ENCODE measurements around the gene DYNLT2B.
A peak's percentile ranks its signal among the peaks of the same experiment; 100 is the strongest.
"Not testable (repeated sequence)": the region's sequence is repeated elsewhere in the genome, so short reads cannot be mapped to it uniquely, and the experiment has no call there.

DYNLT2B gene

GRCh38 chr3:196268284-196269163, 49.5 kb downstream of the DYNLT2B start:
- DNase-seq: peak; percentile 43

GRCh38 chr3:196263819-196264218, 54.2 kb downstream of the DYNLT2B start:
- DNase-seq: no peak

DNA sequence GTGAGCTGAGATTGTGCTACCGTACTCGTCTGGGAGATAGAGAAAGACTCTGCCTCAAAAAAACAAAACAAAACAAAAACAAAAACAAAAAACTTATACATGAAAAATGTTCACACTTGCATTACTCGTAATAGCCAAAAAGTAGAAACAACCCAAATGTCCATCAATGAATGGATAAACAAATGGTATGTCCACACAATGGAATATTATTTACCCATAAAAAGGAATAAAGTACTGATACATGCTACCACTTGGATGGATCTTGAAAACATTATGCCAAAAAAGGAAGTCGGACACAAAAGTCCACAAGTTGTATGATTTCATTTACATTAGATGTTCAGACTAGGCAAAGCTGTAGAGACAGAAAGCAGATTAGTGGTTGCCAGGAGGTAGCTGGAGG, 57.3 kb downstream of the DYNLT2B start:
- no peak for DNase-seq

DNA sequence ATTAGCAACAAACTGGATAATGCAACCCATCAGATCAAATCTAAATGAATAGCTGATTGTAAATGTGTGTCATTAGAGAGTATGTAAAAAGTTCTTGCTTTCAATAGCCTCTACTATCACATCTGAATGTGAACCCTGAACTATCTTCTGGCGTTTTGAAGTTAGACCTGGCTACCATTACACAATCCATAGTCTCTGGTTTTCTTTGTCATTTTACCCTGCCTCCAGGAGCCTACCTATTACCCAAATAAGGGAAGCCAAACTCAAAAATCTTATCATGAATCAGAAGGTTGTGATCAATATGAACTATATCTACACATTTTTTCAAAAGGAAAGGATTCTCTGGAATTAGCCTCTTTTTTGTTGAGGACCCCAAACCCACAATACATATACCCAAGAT, 62.3 kb downstream of the DYNLT2B start:
- DNase-seq: no peak

GRCh38 chr3:196254376-196255283, 63.4 kb downstream of the DYNLT2B start:
- DNase-seq: no peak

DNA sequence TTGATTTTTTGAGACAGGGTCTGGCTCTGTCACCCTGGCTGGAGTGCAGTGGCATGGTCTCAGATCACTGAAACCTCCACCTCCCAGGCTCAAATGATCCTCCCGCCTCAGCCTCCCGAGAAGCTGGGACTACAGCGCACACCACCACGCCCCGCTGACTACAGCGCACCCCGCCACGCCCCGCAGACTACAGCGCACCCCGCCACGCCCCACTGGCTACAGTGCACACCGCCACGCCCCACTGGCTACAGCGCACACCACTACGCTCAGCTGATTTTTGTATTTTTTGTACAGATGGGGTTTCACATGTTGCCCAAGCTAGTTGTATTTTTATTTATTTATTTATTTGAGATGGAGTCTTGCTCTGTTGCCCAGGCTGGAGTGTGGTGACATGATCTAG, 66.1 kb downstream of the DYNLT2B start:
- no peak for DNase-seq

DNA sequence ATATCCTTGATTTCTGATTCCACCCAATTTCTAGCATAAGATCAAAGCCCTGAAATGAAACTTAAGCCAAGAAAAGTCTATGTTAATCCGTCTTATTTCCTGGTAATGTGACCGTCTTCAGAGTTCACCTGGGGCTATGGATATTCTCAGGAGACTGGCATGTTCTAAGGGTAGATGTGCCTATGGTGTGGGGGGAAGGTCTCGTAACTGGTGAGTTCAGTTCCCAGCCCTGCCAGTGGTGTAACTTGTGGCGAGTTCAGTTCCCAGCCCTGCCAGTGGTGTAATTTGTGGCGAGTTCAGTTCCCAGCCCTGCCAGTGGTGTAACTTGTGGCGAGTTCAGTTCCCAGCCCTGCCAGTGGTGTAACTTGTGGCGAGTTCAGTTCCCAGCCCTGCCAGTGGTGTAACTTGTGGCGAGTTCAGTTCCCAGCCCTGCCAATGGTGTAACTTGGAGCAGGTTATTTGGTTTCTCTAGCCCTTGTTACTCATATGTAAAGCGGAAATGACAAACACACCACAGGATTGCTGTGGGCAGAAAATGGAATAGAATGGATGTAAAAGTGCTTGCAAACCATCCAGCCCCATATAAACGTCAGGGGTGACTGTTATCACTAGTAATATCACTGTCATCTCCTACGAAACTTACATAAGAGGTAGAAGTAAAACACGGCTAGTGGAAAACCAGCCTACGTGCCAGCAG, 71.3 kb downstream of the DYNLT2B start:
- DNase-seq: no peak

DNA sequence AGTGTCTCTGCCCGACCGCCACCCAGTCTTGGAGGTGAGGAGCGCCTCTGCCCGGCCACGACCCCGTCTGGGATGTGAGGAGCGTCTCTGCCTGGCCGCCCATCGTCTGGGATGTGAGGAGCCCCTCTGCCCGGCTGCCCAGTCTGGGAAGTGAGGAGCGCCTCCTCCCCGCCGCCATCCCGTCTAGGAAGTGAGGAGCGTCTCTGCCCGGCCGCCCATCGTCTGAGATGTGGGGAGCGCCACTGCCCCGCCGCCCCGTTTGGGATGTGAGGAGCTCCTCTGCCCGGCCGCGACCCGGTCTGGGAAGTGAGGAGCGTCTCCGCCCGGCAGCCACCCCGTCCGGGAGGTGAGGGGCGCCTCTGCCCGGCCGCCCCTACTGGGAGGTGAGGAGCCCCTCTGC, 73.9 kb downstream of the DYNLT2B start:
- DNase-seq: not testable (repeated sequence)

DNA sequence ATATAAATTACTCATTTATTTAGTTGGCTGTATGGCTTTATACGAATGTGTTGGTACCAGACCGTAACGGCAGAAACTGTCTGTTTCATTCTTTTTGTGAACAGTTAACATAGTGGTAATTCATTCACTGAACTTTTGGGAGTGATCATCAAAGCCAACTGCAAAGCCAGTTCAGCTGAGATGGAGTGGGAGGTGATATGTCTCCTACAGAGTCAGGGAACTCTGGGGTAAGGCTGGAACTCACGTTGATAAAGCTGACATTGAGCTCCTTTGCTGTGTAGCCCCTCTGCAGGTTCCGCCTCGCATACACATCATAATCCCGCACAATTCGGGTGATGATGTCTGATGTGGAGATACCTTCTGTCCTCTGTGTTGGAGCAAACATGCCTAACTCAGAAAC, 76.3 kb downstream of the DYNLT2B start:
- DNase-seq: no peak

Data from activated CD8-positive, alpha-beta memory T cell treated with anti-CD3 and anti-CD28 coated beads, Interleukin-2, amount 50 U/mL, for 48 hours (primary cell).